ENCODE measurements around the gene TBX2.

TBX2 gene

DNA sequence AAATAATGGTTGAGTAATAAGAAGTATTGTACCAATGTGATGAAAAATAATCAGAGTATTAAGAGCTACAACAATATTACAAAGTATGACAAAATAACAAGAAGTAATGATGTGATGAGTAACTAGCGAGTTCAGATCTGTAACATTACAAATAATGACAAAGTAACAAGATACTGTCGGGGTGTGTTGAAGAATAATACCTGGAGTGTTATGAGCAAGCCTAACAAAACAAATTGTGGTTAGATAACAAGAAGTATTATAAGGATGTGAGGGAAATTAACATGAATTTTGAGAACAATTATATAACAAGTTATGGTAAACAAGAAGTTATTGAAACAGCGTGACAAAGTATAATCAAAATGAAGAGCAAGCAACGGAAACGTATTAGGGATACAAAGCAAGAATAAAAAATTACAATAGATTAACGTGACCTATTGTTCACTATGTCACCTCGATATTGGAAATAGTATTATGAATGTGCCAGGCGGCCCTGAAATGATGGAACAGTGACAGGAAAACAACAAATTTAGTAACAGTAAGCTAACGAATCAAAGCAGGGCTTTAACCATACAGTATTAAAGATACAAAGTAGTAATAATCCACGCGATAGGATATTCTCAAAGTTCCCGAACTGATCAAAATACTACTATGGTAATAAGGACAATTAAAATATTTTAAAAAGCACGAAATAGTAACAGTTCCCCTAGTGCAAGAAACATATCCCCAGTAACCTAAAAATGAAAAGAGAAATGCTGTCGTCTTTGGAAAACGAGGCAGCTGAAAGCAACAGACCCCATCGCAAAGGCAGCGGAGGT, 54.1 kb downstream of the TBX2 start:
- DNase-seq (ENCODE audit: low spot score): no peak

DNA sequence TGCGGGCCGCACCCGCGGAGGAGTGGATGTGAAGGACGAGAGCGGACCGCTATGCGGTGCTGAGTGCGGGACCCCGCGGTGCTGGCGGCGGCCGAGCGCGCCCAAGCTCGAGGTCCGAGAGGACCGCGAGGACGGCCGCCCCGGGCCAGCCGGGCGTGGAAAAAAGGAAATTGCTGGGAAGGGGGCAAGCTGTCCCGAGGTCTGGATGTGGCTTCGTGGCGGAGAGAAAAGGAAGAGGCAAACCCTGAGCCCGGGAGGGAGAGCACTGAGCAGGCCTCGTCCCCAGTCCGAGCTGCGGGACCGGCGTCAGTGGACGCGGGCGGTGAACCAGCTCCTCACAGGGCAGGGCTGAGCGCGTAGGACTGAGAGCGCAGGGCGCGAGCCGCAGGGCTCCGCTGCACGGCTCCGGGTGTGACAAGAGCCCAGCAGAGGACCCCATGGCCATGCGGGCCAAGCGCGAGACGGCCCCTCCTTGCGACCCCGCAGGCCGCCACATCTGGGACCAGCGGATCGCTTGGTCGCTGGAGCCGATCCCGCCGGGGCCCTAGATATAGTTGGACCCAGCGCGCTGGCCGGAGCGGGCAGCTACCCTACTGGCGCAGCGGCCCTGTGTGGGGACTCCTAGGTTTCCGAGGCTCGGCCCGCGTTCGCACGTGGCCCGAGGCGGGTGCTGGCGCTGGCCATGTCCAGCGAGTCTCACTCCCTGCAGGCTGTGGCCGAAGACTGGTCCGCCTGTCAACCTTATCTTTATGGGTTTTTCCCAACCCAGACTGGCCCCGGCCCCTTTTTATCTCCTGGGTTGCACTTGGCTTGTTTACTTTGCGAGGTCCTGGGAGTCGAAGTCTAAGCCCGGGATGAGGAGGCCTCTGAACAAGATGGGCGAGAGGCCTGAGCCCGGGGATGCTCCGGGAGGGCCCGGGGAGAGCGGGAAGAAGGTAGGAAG, 55.0 kb downstream of the TBX2 start:
- no peak for DNase-seq (ENCODE audit: low spot score)

DNA sequence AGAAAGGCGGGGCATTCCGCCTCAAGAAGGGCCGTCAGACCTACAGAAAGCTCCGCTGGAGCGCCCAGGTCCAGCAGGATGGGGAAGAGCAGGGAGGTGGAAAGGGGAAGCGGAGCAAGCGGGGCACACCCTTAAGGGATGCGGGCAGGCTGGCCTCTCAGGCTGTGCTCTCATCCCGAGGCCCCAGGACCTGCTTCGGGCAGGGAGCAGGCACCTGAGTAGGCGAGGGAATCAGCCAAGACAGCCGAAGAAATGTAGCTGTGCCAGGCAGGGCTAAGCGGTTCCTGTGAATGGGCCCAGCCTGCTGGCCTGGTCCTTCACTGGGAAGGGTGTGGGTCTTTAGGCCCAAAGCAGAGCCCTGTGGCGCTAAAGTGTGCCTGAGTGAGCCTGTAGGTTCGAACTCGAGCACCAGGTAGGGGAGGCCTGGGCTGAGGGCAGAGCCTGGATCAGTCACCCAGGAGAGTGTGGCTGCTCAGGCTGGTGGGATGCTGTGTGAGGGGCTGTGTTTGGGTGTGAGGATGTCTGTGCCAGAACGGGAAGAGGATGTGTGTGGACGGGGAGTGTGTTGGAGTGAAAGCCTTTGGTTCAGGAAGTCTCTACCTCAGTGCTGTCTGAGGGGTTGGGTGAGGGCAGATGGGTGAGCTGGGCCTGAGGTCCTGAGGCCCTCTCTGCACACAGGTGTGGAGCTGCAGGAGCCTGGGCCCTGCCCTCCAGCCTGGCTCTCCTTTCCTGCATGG, 55.8 kb downstream of the TBX2 start:
- no peak for DNase-seq (ENCODE audit: low spot score)

DNA sequence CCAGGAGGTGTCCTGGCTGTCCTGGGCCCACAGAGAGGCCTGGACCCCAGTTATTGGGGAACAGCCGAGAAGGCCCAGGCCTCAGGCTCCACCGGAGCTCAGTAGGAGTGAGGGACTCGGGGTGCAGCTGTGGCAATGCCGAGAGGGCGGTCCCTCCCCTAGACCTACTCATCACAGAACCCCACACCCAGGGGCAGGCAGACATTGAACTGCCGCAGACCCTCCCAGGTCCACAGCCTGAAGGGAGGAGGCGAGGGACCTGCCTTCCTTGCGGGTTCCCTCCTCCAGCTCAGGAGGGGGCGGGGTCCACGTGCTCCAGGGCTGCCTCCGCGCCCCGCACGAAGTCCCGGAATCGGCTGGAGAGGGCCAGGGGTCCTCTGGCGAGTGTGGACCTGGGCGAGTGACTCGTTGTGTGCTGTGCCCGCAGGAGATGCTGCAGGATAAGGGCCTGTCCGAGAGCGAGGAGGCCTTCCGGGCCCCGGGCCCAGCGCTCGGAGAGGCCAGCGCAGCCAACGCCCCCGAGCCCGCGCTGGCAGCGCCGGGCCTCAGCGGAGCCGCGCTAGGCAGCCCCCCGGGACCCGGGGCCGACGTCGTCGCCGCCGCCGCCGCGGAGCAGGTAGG, 56.5 kb downstream of the TBX2 start:
- DNase-seq (ENCODE audit: low spot score): no peak

DNA sequence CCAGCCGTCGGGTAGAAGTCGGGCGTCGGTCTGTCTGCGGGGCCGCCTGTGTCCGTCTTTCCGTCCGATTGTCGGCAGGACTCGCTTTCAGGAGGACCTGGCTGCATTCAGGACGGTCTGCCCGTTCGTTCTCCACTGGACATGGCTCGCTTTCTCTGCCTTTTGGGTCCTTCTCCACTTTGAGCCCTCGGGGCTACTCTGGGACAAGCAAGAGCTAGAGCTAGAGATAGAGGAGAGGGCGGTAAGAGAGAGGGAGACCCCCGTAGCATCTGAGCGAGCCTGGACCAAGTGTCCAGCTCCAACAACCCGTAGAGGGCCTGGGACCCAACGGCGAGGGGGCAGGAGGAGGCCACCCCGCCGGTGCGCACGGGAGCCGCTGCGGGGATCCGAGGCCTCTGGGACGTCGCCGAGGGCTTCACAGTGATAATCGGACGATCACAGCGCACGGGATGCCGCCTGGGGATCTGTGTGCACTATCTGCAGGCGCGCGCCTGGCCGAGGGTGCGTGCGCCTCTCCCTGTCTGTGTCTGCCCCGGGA, 57.1 kb downstream of the TBX2 start:
- DNase-seq (ENCODE audit: low spot score): no peak

DNA sequence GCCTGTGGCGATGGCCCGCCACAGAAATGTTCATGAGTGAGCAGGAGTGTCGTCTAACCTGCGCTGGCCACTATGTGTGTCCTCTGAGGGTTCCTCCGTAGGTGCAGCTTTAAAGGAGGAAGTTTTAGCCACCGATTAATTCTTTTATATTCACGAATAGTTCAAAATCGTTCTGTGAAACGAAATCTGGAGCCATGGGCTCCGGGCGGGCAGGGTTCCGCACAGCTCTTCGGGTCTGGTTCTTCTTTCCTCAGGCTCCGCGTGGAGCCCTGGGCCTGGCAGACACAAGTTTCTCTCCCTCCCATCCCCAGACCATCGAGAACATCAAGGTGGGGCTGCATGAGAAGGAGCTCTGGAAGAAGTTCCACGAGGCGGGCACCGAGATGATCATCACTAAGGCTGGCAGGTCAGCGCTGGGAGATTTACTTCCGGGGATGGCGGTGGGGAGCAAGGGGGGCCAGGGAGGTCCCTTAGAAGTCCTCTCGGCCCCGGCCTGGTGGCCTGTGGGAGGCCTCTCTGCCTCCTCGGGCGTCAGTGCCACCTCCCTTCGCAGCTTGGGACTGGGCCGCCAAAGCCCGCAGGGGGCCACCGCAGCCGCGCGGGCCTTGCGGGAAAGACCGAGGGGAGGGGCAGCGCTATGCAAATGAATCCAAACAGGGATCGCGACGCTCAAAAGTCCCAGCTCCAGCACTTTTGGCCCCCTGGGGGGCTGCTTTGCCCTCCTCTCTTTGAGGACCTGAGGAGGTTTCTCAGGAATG, 57.8 kb downstream of the TBX2 start:
- DNase-seq (ENCODE audit: low spot score): no peak

DNA sequence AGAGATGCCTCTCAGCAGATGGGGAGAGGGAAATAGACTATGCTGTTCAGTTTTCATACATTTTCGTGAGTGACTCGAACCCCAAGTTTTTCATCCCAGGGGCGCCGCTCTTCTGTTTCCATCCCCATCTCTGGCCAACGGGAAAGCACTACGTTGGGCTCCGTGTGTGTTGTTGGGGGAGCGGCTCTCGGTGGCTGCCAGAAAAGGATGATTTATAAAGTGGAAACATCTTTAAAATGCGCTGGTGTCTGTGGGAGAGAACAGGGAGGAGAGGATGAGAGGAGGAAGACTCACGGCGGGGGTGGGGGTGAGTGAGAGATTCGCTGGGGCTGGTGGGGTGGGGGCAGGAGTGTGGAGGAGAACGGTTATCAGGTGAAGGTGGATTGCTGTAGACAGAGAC, 58.4 kb downstream of the TBX2 start:
- DNase-seq (ENCODE audit: low spot score): no peak

DNA sequence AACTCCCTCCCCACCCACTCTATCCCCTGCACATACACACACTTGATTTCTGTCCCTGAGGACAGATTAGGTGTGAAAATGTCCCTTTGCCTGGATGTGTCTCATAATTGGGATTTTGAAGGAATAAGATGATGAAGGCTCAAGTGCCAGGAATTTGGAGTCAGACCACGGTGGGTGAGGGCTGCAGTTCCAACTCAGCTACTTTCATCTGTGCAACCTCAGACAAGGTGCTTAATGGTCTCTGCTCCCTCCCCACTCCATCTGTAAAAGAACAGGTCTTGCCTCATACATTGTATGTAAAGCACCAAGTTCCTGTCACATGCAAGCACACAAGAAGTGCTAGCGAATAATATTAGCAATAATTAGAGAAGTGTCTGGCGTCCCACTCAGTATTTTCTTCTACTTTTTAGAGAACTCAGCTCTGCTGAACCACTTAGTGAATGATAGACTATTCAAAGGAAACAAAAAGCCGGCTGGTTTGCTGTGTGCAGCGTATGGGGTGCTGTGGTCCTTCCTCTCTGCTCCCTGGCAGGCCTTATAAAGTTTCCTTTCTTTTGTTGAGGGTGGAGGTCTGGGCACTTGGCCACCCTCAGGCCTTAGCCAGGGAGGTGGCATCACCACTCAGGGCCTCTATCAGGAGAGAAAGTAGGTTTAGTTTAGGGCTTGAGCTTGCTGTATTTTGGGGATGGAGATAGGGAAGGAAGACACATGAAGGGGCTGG, 58.9 kb downstream of the TBX2 start:
- no peak for DNase-seq (ENCODE audit: low spot score)
